Glutamatergic neuron (in vitro differentiated cells): ENCODE results near the gene B4GALT2. TPM values are rescaled to one million over a fixed set of nuclear protein-coding genes. Genes with fewer than 3 reads are reported as not detected.

Source experiments
- DNase-seq: peaks from one replicate; pipeline ENCODE4 v3.0.0; 2022
- H3K27ac Mint-ChIP-seq: one replicate; pipeline ENCODE4 v1.8.0; 2020; ENCODE audit warnings: mild to moderate bottlenecking, mixed read lengths, inconsistent platforms; ENCODE audit not compliant: unreplicated experiment
- H3K27me3 Mint-ChIP-seq: one replicate; pipeline ENCODE4 v1.8.0; 2020; ENCODE audit warnings: mild to moderate bottlenecking, moderate library complexity, mixed read lengths, inconsistent platforms; ENCODE audit not compliant: unreplicated experiment
- H3K36me3 Mint-ChIP-seq: one replicate; pipeline ENCODE4 v1.8.0; 2020; ENCODE audit warnings: mild to moderate bottlenecking, mixed read lengths, inconsistent platforms; ENCODE audit not compliant: unreplicated experiment
- H3K4me1 Mint-ChIP-seq: one replicate; pipeline ENCODE4 v1.8.0; 2020; ENCODE audit warnings: mild to moderate bottlenecking, low read depth, mixed read lengths, inconsistent platforms; ENCODE audit not compliant: unreplicated experiment
- H3K4me3 Mint-ChIP-seq: one replicate; pipeline ENCODE4 v1.8.0; 2020; ENCODE audit warnings: mild to moderate bottlenecking, mixed read lengths, inconsistent platforms; ENCODE audit not compliant: unreplicated experiment
- H3K9me3 Mint-ChIP-seq: one replicate; pipeline ENCODE4 v1.8.0; 2020; ENCODE audit warnings: mild to moderate bottlenecking, moderate library complexity, mixed read lengths, inconsistent platforms; ENCODE audit not compliant: unreplicated experiment
- CTCF ChIP-seq: fragments of 200-600 bp; sonication (generic); IDR thresholded peaks from one replicate; pipeline ENCODE4 v1.5.0; 2021; ENCODE audit not compliant: partially characterized antibody, unreplicated experiment
- total RNA-seq: library from RNA; stranded (reverse); fragmentation: NEBNext Ultra II Directional; extraction: Animal tissue kit (Norgen Biotek cat#: 25700); gene quantifications from one replicate; pipeline ENCODE4 v1.2.1, GENCODE V29; 2021; ENCODE audit not compliant: unreplicated experiment

Gene B4GALT2
- total RNA-seq, 1 donor from 2014 or later: 45.7 TPM

- DNase-seq: no peak
- Mint-ChIP-seq H3K9me3 (peaks cover 8% of the 10 kb centered on the region), H3K27ac (no peak overlapping the region), H3K36me3 (no peaks in the 10 kb centered on the region), H3K4me3 (peak overlapping the region; percentile 45), H3K4me1 (peaks cover 13% of the 10 kb centered on the region), H3K27me3 (peaks cover 7% of the 10 kb centered on the region)
- no peak for TF ChIP-seq CTCF
Observed at GRCh38 chr1:43983253-43983899, 4.4 kb downstream of the B4GALT2 start.

- peaks cover 2% of the 10 kb centered on the region for H3K27me3 Mint-ChIP-seq
- peaks cover 6% of the 10 kb centered on the region for H3K9me3 Mint-ChIP-seq
- no peak overlapping the region for H3K27ac Mint-ChIP-seq
- no peak for DNase-seq
- H3K4me3 Mint-ChIP-seq: no peak overlapping the region
- peaks cover 10% of the 10 kb centered on the region for H3K4me1 Mint-ChIP-seq
- H3K36me3 Mint-ChIP-seq: no peaks in the 10 kb centered on the region
- TF ChIP-seq CTCF: no peak
Observed at GRCh38 chr1:43984855-43985254, 5.8 kb downstream of the B4GALT2 start.

- no peak for TF ChIP-seq CTCF
- Mint-ChIP-seq H3K36me3 (no peaks in the 10 kb centered on the region), H3K4me3 (no peak overlapping the region), H3K27me3 (no peaks in the 10 kb centered on the region), H3K9me3 (peaks cover 5% of the 10 kb centered on the region), H3K4me1 (peaks cover 3% of the 10 kb centered on the region), H3K27ac (no peak overlapping the region)
- DNase-seq: no peak
Observed at GRCh38 chr1:43985984-43986595, 7.1 kb downstream of the B4GALT2 start.

GRCh38 chr1:43986712-43987111, 7.7 kb downstream of the B4GALT2 start:
- Mint-ChIP-seq H3K27ac (no peak overlapping the region), H3K4me3 (no peak overlapping the region)

More at GRCh38 chr1:43986712-43987111, 7.7 kb downstream of the B4GALT2 start:
- Mint-ChIP-seq H3K4me1 (peaks cover 3% of the 10 kb centered on the region), H3K36me3 (no peaks in the 10 kb centered on the region), H3K27me3 (no peaks in the 10 kb centered on the region), H3K9me3 (peaks cover 5% of the 10 kb centered on the region)
- no peak for DNase-seq
- TF ChIP-seq CTCF: no peak
